Suprapubic skin (tissue), 4 donors: ENCODE data around the gene METTL5.

Experiments
- CTCF ChIP-seq, 2 donors: fragments of 200-600 bp in 1 of 2; fragments of 450-650 bp in 1 of 2; sonication (generic) in 1 of 2; IDR thresholded peaks; one replicate each; pipeline ENCODE4 v1.5.1; 2016 to 2019; ENCODE audit warnings: antibody characterized with exemption in 2 of 2, mild to moderate bottlenecking in 1 of 2, moderate library complexity in 1 of 2
- POLR2A ChIP-seq, 2 donors: fragments of 450-650 bp; IDR thresholded peaks; one replicate each; pipeline ENCODE4 v1.6.1; 2017; ENCODE audit warnings: antibody characterized with exemption in 2 of 2, mild to moderate bottlenecking in 2 of 2, moderate library complexity in 2 of 2
- POLR2AphosphoS5 ChIP-seq, 3 donors: sonication (generic); formaldehyde crosslinking; IDR thresholded peaks; one replicate each; pipeline ENCODE4 v1.6.1; 2017; ENCODE audit warnings: antibody characterized with exemption in 3 of 3

GRCh38 chr2:169795181-169795580, 29.5 kb downstream of the METTL5 start:
- TF ChIP-seq POLR2A (IDR thresholded peaks at IDR 0.05): no peak
- no peak for TF ChIP-seq POLR2AphosphoS5 (IDR thresholded peaks at IDR 0.05)
- no peak for TF ChIP-seq CTCF (IDR thresholded peaks at IDR 0.05)
